GM23248 (cell line): ENCODE measurements around the gene SVEP1.

ENCODE experiments used
- EZH2 ChIP-seq: fragments of 200-600 bp; sonication (generic); IDR thresholded peaks from 2 replicates; pipeline ENCODE4 v1.6.1; 2018; ENCODE audit warnings: antibody characterized with exemption, mild to moderate bottlenecking; ENCODE audit not compliant: insufficient read depth, poor library complexity, severe bottlenecking
- EZH2phosphoT487 ChIP-seq: fragments of 200-600 bp; sonication (generic); IDR thresholded peaks from 2 replicates; pipeline ENCODE4 v1.6.1; 2018; ENCODE audit warnings: antibody characterized with exemption, moderate library complexity, mild to moderate bottlenecking, low read depth; ENCODE audit not compliant: insufficient read depth

DNA sequence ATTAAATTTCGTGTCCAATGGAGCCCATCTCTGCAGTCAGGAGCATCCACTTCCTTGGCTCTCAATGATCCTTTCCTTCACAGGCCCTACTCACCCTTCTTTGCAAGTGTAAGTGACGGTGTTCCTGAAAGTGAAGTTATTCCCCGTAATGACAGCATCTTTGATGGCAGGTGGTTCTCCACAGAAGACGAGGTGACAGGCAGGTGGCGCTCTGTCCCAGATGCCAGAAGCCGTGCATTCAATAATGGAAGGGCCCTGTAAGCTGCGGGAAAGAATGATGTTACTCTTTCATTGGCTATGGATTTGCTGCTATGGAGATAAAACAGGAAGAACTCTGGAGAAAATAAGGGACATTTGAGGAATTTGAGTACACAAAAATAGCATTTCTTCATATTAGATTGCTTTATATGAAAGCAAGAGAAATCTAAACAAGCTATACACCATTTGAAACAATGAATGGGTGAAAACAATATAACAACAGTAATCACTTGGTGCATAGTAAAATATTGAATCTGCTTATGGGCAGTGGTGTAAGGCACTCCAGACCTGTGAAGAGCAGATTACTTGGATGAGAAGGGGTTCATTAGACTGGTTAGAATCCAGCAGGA is 151.9 kb downstream of the SVEP1 start:
- TF ChIP-seq EZH2 = no peak
- no peak for TF ChIP-seq EZH2phosphoT487
